RWPE2 (cell line): ENCODE measurements around the gene GJB6.
"Not testable (repeated sequence)": the region's sequence is repeated elsewhere in the genome, so short reads cannot be mapped to it uniquely, and the experiment has no call there.

Experiments used
- ATAC-seq: fragments of 200-7000 bp; cut with Tn5 transposase; 3 replicates; pipeline ENCODE4 v1.9.1; 2021; ENCODE audit warnings: low read depth
- DNase-seq: peaks from one replicate; pipeline ENCODE4 v3.0.0-alpha.2; 2020; ENCODE audit warnings: low spot score
- H3K27ac ChIP-seq: fragments of 450-650 bp; 2 replicates; pipeline ENCODE4 v1.5.1; 2017; ENCODE audit warnings: mild to moderate bottlenecking; ENCODE audit not compliant: poor library complexity, severe bottlenecking
- H3K27me3 ChIP-seq: fragments of 250-450 bp; sonication (Bioruptor Pico); 2 replicates; pipeline ENCODE4 v1.5.1; 2021; ENCODE audit warnings: mild to moderate bottlenecking, moderate library complexity; ENCODE audit not compliant: insufficient read depth, poor library complexity, severe bottlenecking
- H3K36me3 ChIP-seq: fragments of 250-450 bp; sonication (Bioruptor Pico); 2 replicates; pipeline ENCODE4 v1.5.1; 2020; ENCODE audit warnings: low read depth, mild to moderate bottlenecking, moderate library complexity
- H3K4me1 ChIP-seq: fragments of 250-450 bp; sonication (Bioruptor Pico); 2 replicates; pipeline ENCODE4 v1.5.1; 2021; ENCODE audit warnings: mild to moderate bottlenecking, moderate library complexity; ENCODE audit not compliant: insufficient read depth, poor library complexity, severe bottlenecking
- H3K4me3 ChIP-seq: fragments of 250-450 bp; sonication (Bioruptor Pico); 2 replicates; pipeline ENCODE4 v1.5.1; 2021; ENCODE audit warnings: mild to moderate bottlenecking, moderate library complexity; ENCODE audit not compliant: severe bottlenecking
- H3K9me3 ChIP-seq: fragments of 250-450 bp; sonication (Bioruptor Pico); 2 replicates; pipeline ENCODE4 v1.5.1; 2021; ENCODE audit warnings: mild to moderate bottlenecking, moderate library complexity; ENCODE audit not compliant: severe bottlenecking
- TF ChIP-seq, protein P1 (sequence below): fragments of 450-650 bp; IDR thresholded peaks from one replicate; pipeline ENCODE4 v1.5.1; 2017; ENCODE audit warnings: mild to moderate bottlenecking, moderate library complexity; ENCODE audit not compliant: poor library complexity, severe bottlenecking

Gene GJB6

DNA sequence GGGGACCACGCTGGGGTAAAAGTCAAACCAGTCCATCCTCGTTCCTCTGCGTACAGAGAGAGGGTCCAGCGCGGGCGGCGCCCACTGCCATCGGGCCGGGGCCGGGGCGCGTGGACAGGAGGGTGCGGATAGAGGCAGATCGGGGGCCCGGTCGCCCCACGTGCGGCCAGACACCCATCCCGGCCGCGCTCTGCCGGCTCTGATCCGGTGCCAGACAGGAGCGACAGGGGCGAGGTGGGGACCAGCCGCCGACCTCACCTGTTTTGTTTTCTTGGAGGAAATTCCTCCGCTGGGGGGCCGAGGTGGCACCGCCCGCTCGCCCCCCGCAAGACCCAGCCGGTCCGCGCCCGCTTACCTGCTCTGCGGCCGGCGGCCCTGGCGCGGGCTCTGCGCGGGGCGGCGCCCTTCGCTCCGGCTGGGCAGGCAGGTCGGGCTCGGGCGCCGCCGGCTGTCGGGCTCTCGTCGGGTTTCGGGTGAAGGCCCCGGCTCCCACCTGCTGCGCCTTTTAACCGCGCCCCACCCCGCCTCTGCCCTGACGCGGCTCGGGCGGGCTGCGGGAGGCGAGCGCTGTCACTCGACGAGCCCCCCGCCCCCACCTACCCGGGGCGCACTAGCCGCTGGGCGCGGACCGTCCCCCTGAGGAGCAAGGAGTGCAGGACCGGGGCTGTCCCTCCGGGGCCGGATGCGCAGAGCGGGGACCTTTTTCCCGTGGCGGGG, at the start of gene GJB6:
Gene GJB6, minus strand, starts transcription at position 481 of the 717 bp plus-strand sequence. CDS start 8,839 bp downstream, outside the sequence.
- Histone ChIP-seq H3K27me3 (peaks cover 3% of the 10 kb centered on the region), H3K36me3 (no peaks in the 10 kb centered on the region), H3K27ac (no peak within 1 kb of the TSS), H3K4me1 (no peaks in the 10 kb centered on the region), H3K9me3 (no peaks in the 10 kb centered on the region), H3K4me3 (peak within 1 kb of the TSS; percentile 32)
- peak; percentile 61 for ATAC-seq
- TF ChIP-seq, protein P1, sequence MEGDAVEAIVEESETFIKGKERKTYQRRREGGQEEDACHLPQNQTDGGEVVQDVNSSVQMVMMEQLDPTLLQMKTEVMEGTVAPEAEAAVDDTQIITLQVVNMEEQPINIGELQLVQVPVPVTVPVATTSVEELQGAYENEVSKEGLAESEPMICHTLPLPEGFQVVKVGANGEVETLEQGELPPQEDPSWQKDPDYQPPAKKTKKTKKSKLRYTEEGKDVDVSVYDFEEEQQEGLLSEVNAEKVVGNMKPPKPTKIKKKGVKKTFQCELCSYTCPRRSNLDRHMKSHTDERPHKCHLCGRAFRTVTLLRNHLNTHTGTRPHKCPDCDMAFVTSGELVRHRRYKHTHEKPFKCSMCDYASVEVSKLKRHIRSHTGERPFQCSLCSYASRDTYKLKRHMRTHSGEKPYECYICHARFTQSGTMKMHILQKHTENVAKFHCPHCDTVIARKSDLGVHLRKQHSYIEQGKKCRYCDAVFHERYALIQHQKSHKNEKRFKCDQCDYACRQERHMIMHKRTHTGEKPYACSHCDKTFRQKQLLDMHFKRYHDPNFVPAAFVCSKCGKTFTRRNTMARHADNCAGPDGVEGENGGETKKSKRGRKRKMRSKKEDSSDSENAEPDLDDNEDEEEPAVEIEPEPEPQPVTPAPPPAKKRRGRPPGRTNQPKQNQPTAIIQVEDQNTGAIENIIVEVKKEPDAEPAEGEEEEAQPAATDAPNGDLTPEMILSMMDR: no peak
- no peak for DNase-seq

DNA sequence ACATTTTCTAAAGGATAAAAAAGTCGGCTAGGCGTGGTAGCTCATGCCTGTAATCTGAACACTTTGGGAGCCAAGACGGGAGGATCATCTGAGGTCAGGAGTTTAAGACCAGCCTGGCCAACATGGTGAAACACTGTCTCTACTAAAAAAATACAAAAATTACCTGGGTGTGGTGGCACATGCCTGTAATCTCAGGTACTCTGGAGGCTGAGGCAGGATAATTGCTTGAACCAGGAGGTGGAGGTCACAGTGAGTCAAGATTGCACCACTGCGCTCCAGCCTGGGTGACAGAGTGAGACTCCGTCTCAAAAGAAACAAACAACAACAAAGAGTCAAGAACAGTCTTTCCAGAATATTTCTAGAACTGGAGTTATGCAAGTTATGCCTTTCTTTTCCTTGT, 44.8 kb upstream of the GJB6 start:
- not testable (repeated sequence) for H3K9me3 ChIP-seq, DNase-seq

DNA sequence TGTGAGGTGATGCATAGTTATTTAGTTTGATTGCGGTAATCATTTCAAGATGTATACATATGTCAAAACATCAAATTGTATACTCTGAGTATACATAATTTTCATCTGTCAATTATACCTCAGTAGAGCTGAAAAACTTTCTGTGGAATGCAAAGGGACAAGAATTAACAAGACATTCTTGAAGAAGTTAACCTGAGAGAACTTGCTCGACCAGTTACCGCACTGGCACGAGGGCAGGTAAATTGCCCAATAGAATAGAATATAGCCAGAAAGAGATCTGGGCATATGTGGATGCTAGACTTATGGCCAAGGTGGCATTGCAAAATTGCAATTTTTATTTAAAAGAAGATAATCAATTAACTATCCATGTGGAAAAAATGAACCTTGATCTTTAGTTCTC, 42.3 kb upstream of the GJB6 start:
- ATAC-seq: peak; percentile 72
- Histone ChIP-seq H3K36me3 (no peaks in the 10 kb centered on the region), H3K27ac (no peak overlapping the region), H3K27me3 (no peaks in the 10 kb centered on the region), H3K4me1 (peaks cover 10% of the 10 kb centered on the region), H3K4me3 (no peak overlapping the region), H3K9me3 (no peaks in the 10 kb centered on the region)
- DNase-seq: no peak
- TF ChIP-seq, protein P1: no peak

More for the DNA sequence above, 44.8 kb upstream of the GJB6 start:
- H3K4me1 ChIP-seq: peaks cover 10% of the 10 kb centered on the region
- not testable (repeated sequence) for ATAC-seq, H3K4me3 ChIP-seq, H3K27ac ChIP-seq, H3K36me3 ChIP-seq, H3K27me3 ChIP-seq

DNA sequence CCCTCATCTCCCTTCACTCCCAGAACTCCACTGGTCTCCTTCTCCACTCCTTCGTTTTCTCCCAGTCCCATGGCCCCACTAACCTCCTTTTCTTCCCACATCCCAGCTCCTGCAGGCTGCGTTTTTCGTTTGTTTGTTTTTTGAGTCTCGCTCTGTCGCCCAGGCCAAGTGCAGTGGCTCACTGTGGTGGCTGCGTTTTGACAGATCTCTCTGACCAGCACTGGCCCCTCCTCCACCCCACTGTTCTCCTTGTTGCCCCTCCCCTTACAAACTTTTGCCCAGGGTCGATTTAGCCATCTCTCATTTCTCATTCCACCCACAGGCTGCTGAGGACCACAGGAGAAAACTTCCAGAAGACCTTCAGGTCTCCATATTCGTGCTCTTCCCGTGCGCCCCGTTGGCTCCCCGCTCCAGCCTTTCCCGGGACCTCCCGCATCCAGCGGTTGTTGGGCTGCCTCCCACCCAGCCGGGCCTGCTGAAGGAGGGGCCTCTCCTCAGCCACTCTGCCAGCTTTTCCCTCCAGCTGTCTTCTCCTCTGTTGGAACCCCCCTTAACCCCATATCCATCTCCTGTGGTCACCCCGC, 40.6 kb upstream of the GJB6 start:
- ATAC-seq: no peak
- Histone ChIP-seq H3K9me3 (no peaks in the 10 kb centered on the region), H3K27ac (no peak overlapping the region), H3K4me1 (peaks cover 16% of the 10 kb centered on the region), H3K36me3 (no peaks in the 10 kb centered on the region), H3K4me3 (no peak overlapping the region), H3K27me3 (no peaks in the 10 kb centered on the region)
- TF ChIP-seq, protein P1: no peak
- DNase-seq: no peak

DNA sequence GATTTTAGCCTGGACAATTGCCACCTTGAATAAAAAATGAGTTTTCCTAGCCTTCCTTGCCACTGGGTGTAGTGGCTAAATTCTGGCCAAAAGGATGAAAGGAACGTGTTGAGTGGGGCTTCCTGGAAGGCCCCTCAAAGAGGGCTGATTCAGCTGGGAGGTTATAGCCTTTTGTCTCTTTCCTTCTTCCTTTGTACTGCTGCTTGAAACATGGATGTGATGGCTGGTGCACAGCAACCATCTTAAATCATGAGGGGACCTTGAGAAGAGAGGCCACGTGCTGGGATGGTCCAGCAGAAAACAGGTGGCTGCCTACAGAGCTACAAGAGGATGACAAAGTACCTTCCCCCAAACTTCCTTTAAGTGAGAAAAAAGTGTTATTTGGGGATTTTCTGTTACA, 40.0 kb upstream of the GJB6 start:
- H3K4me1 ChIP-seq: peaks cover 16% of the 10 kb centered on the region
- DNase-seq (no peak), ATAC-seq (no peak)
- no peak overlapping the region for H3K4me3 ChIP-seq
- no peaks in the 10 kb centered on the region for H3K9me3 ChIP-seq
- H3K27ac ChIP-seq: no peak overlapping the region
- TF ChIP-seq, protein P1: no peak
- no peaks in the 10 kb centered on the region for H3K36me3 ChIP-seq
- H3K27me3 ChIP-seq: no peaks in the 10 kb centered on the region
